CD4-positive, alpha-beta T cell treated with Interleukin-4 for 1 hour (primary cell): ENCODE data around the gene ASIC2.
"Not testable (repeated sequence)": the region's sequence is repeated elsewhere in the genome, so short reads cannot be mapped to it uniquely, and the experiment has no call there.

ENCODE experiments used
- DNase-seq, 2 donors: peaks; one replicate each; pipeline ENCODE4 v3.0.0-alpha.2; 2020 to 2022

Gene ASIC2

DNA sequence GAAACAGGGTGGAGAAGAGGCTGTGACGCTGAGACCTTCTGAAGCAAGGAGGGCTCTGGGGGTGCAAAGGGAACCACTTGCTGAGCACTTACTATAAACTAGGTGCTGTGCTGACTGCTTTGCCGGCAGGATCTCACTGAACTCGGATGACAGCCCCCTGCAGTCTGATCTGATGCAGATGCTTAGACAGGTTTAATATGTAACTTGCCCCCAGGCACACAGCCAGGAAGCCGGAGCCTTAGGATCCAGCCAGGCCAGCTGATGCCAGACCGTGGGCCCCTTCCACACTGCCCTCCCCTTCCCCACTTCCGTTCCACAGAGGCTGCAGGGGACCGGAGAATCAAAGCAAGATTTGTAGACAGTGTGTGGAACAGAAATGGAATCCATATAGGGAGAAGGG lies 278.3 kb downstream of the ASIC2 start:
- no peak for DNase-seq

DNA sequence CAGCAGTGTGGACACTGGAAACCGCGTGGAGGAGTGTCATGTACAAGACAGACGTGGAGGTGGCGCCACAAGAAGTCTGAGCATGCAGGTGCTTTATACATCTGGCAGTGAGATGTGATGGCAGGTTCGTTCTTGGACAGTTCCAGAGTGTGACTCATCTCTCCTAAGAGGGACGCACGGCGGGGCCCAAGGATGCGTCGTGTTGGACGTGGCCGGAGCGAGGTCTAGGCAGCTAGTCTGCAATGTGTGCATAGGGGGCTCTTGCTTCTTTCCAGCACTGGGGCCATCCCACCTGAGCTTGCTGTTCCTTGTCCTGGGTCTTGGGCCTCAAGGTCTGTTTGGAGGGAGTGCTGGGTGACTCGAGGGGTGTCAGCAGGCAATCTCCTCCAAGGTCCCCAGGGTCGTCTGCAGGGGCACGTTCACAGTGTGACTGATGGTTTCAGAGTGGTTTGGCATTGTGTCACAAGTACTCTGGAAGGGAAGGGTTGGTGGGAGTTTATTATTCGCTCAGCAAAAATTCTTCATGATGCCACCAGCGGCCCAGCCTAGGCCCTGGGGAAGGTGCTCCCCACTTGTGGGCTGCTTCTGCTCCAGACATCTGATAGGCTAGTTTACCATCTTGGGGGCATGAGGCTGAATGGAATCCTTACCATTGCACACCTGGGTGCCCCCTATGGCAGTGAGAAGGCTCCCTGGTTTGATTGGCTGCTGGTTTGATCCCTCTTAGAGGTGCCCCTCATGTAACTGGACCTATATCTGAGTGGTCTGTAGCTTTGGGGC lies 279.3 kb downstream of the ASIC2 start:
- DNase-seq = no peak

GRCh38 chr17:33012522-33013033 lies 280.5 kb downstream of the ASIC2 start:
- DNase-seq = no peak

DNA sequence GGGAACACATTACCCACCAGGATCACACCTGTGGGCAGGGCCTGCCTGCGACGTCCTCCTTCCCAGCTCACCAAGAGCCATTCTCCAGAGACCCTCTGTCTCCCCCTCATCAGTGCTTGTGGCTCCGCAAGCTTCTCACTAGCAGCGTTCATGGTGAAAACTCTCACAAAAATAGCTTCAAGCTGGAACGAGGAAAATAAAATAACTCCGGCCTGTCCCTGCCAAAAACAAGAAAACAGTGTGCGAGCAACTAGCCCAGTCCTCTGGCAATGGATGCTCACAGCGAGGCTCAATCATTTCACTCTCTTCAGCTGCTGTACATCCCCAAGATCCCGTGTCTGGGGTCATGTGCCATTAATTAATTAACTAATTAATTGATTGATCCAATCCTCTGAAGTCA lies 283.5 kb downstream of the ASIC2 start:
- no peak for DNase-seq

- DNase-seq = no peak
Observed at GRCh38 chr17:33007186-33007585, 285.9 kb downstream of the ASIC2 start.

- DNase-seq = no peak
Observed at GRCh38 chr17:33002246-33002645, 290.8 kb downstream of the ASIC2 start.

- no peak for DNase-seq
Observed at GRCh38 chr17:32998887-32999228, 294.2 kb downstream of the ASIC2 start.

GRCh38 chr17:32998111-32998886 lies 294.8 kb downstream of the ASIC2 start:
- DNase-seq = peak; percentile 46 to 51

DNA sequence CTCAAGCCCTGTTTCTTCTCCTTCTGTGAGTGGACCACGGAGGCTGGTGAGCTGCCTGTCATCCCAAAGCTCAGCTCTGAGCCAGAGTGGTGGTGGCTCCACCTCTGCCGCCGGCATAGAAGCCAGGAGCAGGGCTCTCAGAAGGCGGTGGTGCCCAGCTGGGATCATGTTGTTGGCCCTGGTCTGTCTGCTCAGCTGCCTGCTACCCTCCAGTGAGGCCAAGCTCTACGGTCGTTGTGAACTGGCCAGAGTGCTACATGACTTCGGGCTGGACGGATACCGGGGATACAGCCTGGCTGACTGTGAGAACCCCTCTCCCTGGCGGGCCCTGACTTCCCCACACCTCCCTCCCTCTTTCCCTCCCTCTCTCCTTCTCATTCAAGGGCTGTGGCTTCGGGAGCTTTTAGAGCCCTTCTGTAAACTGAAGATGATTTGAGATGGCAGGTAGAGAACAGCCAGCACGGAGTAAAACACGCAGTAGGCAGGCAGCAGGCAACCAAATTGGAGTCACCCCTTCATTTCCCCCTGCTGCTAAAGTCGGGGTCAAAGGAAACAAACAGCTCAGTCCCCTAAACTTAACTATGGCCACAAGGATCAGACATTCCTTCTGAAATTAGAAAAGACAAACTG lies 297.6 kb downstream of the ASIC2 start:
- no peak for DNase-seq

DNA sequence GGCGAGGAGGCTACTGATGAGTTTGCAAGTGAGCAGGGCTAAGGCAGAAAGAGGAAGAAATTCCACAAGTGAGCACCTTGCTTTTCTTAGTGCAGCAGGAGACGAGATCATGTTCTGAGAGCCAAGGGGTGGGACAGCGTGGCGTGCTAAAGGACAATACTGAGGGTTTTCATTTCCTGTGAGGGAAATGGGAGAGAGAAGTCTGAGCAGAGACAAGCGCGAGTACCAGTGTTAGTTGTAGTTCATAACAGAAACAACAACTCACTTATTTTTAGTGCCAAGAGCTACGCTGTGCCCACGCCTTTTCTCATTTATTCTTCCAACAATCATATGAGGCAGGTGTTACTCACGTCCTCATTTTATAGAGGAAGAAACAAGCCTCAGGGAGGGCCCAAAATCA lies 299.1 kb downstream of the ASIC2 start:
- no peak for DNase-seq

DNA sequence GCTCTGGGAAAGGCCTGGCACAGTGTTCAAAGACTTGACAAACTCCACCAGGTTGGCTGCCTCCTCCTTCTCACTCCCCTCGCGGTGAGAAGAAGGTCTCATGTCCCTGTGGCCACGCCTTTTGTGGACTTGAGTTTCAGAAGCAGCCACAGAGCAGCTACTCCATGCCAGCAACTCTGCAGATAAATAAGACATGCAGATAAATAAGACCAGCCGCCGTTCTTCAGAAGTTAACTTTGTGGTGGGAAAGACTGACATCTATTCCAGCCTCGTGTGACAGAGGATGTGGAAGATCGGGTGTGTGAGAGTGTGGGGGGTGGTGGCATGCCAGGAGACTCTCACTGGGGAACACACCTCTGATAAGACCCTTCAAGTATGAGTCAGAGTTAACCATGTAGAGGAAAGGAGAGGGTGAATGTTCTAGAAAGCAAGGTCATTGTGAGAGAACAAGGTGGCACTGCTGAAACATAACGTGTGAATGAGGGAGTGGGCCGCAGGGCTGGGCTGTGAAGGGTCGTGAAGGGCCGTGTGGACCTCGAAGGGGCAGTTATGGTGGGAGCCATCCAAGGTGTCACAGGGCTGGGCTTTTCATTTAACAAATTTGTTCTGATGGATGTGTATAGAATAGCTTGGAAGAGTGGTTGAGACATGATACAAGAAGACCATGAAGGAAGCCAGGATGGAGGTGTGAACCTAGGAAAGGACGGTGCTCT lies 300.6 kb downstream of the ASIC2 start:
- no peak for DNase-seq

GRCh38 chr17:32988481-32989101 lies 304.5 kb downstream of the ASIC2 start:
- no peak for DNase-seq

GRCh38 chr17:32987868-32988267 lies 305.2 kb downstream of the ASIC2 start:
- not testable (repeated sequence) for DNase-seq

DNA sequence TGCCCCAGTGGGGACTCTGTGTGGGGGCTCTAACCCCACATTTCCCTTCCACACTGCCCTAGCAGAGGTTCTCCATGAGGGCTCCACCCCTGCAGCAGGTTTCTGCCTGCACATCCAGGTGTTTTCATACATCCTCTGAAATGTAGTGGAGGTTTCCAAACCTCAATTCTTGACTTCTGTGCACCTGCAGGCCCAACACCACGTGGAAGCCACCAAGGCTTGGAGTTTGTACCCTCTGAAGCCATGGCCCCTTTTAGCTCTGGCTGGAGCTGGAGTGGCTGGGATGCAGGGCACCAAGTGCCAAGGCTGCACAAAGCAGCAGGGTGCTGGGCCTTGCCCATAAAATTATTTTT lies 305.7 kb downstream of the ASIC2 start:
- not testable (repeated sequence) for DNase-seq

GRCh38 chr17:32985050-32985756 lies 307.9 kb downstream of the ASIC2 start:
- DNase-seq = no peak

DNA sequence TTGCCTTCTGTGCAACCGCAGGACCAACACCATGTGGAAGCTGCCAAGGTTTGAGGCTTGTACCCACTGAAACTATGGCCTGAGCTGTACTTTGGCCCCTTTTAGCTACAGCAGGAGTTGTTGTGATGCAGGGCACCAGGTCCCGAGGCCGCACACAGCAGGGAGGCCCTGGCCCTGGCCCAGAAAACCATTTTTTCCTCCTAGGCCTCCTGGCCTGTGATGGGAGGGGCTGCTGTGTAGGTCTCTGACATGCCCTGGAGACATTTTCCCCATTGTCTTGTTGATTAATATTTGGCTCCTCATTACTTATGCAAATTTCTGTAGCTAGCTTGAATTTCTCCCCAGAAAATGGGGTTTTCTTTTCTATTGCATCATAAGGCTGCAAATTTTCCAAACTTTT lies 311.5 kb downstream of the ASIC2 start:
- not testable (repeated sequence) for DNase-seq

- no peak for DNase-seq
Observed at GRCh38 chr17:32980230-32980629, 312.9 kb downstream of the ASIC2 start.

- no peak for DNase-seq
Observed at GRCh38 chr17:32976605-32977004, 316.5 kb downstream of the ASIC2 start.

DNA sequence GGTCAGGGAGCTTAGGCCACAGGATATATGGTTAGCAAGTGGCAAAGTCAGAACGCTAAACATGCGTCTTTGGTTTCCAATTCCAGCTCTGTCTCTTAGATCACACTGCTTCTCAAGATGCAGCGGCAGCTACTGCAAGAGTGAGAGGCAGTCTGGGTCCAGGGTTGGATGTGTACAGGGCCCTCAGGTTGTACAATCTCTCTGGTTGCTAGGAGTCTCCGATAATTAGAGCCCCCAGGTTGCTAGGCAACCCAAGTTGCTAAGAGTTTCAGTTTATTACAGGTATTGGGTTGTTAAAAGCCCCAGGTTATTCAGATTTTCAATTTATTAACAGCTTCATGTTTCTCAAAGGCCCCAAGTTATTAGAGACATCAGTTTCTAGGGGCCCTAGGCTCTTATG lies 317.0 kb downstream of the ASIC2 start:
- no peak for DNase-seq

GRCh38 chr17:32971171-32971570 lies 321.9 kb downstream of the ASIC2 start:
- DNase-seq = no peak

- DNase-seq = no peak
Observed at GRCh38 chr17:32970281-32970680, 322.8 kb downstream of the ASIC2 start.

- not testable (repeated sequence) for DNase-seq
Observed at GRCh38 chr17:32969231-32969630, 323.9 kb downstream of the ASIC2 start.
